Fibroblast of lung (primary cell): ENCODE data around the gene TMCC3. TPM values are rescaled to one million over a fixed set of nuclear protein-coding genes. Genes with fewer than 3 reads are reported as not detected.
A peak's percentile ranks its signal among the peaks of the same experiment; 100 is the strongest.

Experiments
- DNase-seq, 2 donors: peaks; one replicate each; pipeline versions ENCODE4 v3.0.0 to v3.0.0-alpha.2; 2010; ENCODE audit warnings: low read depth in 2 of 2
- H2AFZ ChIP-seq: 2 replicates; pipeline ENCODE4 v1.5.1; 2012; ENCODE audit warnings: low read length, control low read depth, inconsistent platforms
- H3K27ac ChIP-seq: 2 replicates; pipeline ENCODE4 v1.5.1; 2011; ENCODE audit warnings: low read length, control low read depth; ENCODE audit not compliant: insufficient read depth
- H3K27me3 ChIP-seq: 2 replicates; pipeline ENCODE4 v1.5.1; 2011; ENCODE audit warnings: mild to moderate bottlenecking, low read length; ENCODE audit not compliant: control insufficient read depth, insufficient read depth
- H3K36me3 ChIP-seq: 2 replicates; pipeline ENCODE4 v1.5.1; 2011; ENCODE audit warnings: low read length; ENCODE audit not compliant: control insufficient read depth, insufficient read depth
- H3K4me1 ChIP-seq: 2 replicates; pipeline ENCODE4 v1.5.1; 2011; ENCODE audit warnings: low read length; ENCODE audit not compliant: control insufficient read depth, insufficient read depth; ENCODE audit errors: extremely low read depth
- H3K4me2 ChIP-seq: 2 replicates; pipeline ENCODE4 v1.5.1; 2011; ENCODE audit warnings: low read length, control low read depth; ENCODE audit not compliant: insufficient read depth; ENCODE audit errors: extremely low read depth
- H3K4me3 ChIP-seq, 4 experiments: fragments of 200-600 bp in 1 of 4; sonication (generic) in 1 of 4; replicated peaks in 1 of 4; 2 replicates each; pipeline ENCODE4 v1.5.1; 2011 to 2016; ENCODE audit warnings: low read length in 4 of 4, low read depth in 3 of 4, mild to moderate bottlenecking in 3 of 4, control low read depth in 2 of 4, inconsistent platforms in 1 of 4, mixed read lengths in 1 of 4; ENCODE audit not compliant: insufficient read depth in 1 of 4; ENCODE audit errors: control extremely low read depth in 1 of 4
- H3K79me2 ChIP-seq: 2 replicates; pipeline ENCODE4 v1.5.1; 2012; ENCODE audit warnings: mild to moderate bottlenecking, low read length, inconsistent platforms; ENCODE audit not compliant: control insufficient read depth, insufficient read depth
- H3K9ac ChIP-seq: 2 replicates; pipeline ENCODE4 v1.5.1; 2011; ENCODE audit warnings: mild to moderate bottlenecking, low read length, control low read depth; ENCODE audit not compliant: insufficient read depth
- H3K9me3 ChIP-seq: 2 replicates; pipeline ENCODE4 v1.5.1; 2012; ENCODE audit warnings: low read depth, low read length; ENCODE audit not compliant: control insufficient read depth, insufficient read depth
- H4K20me1 ChIP-seq: 2 replicates; pipeline ENCODE4 v1.5.1; 2011; ENCODE audit warnings: low read length; ENCODE audit not compliant: control insufficient read depth, insufficient read depth; ENCODE audit errors: extremely low read depth
- CTCF ChIP-seq, 2 donors: IDR thresholded peaks in 1 of 2; conservative IDR thresholded peaks in 1 of 2; 1 replicate in 1 of 2; 2 replicates in 1 of 2; pipeline ENCODE4 v1.5.1; 2011 to 2012; ENCODE audit warnings: low read length in 2 of 2, control low read depth in 1 of 2, inconsistent platforms in 1 of 2, low read depth in 1 of 2, mild to moderate bottlenecking in 1 of 2
- EZH2 ChIP-seq: IDR thresholded peaks from 2 replicates; pipeline ENCODE4 v1.5.1; 2012; ENCODE audit warnings: low read length, control low read depth, mild to moderate bottlenecking; ENCODE audit errors: missing control alignments
- polyA plus RNA-seq, 2 donors: library from polyadenylated mRNA; depleted of rRNA in 1 of 2; stranded (reverse) in 1 of 2; unstranded in 1 of 2; fragments of >200 nt; gene quantifications; 2 replicates each; pipeline ENCODE4 v1.2.1, GENCODE V29; 2011 to 2012; ENCODE audit warnings: missing spikeins in 1 of 2
- total RNA-seq: library from RNA; depleted of rRNA; stranded (reverse); fragments of >200 nt; gene quantifications from 2 replicates; pipeline ENCODE4 v1.2.1, GENCODE V29; 2014

Gene TMCC3
- total and polyA plus RNA-seq, 2 donors (not counting 1 experiment from before 2014, with no cell fraction given), result 0.22 to 0.33 TPM

- H3K9me3 ChIP-seq, result no peaks in the 10 kb centered on the region
- H3K27ac ChIP-seq, result no peak overlapping the region
- no peak overlapping the region for H2AFZ ChIP-seq
- no peak overlapping the region for H3K4me2 ChIP-seq
- no peak overlapping the region for H3K9ac ChIP-seq
- no peaks in the 10 kb centered on the region for H3K27me3 ChIP-seq
- no peak for DNase-seq
- H4K20me1 ChIP-seq, result no peaks in the 10 kb centered on the region
- H3K36me3 ChIP-seq, result no peaks in the 10 kb centered on the region
- TF ChIP-seq EZH2, result no peak
- TF ChIP-seq CTCF (conservative IDR thresholded peaks at IDR 0.05 in 1 of 2, IDR thresholded peaks at IDR 0.05 in 1 of 2; ENCODE audit: low read depth in 1 of 2, low read length in 2 of 2), result no peak
- no peak overlapping the region for H3K4me3 ChIP-seq
- no peaks in the 10 kb centered on the region for H3K79me2 ChIP-seq
- no peaks in the 10 kb centered on the region for H3K4me1 ChIP-seq
Measured at GRCh38 chr12:94599189-94599588, 51.2 kb downstream of the TMCC3 start.

GRCh38 chr12:94597268-94597667 lies 53.1 kb downstream of the TMCC3 start:
- Histone ChIP-seq H3K27ac (no peak overlapping the region), H2AFZ (no peak overlapping the region), H3K27me3 (no peaks in the 10 kb centered on the region), H4K20me1 (no peaks in the 10 kb centered on the region), H3K4me2 (no peak overlapping the region), H3K4me3 (no peak overlapping the region), H3K9ac (no peak overlapping the region), H3K79me2 (no peaks in the 10 kb centered on the region), H3K4me1 (no peaks in the 10 kb centered on the region), H3K36me3 (no peaks in the 10 kb centered on the region), H3K9me3 (no peaks in the 10 kb centered on the region)
- DNase-seq, result no peak
- no peak for TF ChIP-seq EZH2
- TF ChIP-seq CTCF (conservative IDR thresholded peaks at IDR 0.05 in 1 of 2, IDR thresholded peaks at IDR 0.05 in 1 of 2; ENCODE audit: low read depth in 1 of 2, low read length in 2 of 2), result no peak

GRCh38 chr12:94596596-94596995 lies 53.8 kb downstream of the TMCC3 start:
- TF ChIP-seq CTCF (conservative IDR thresholded peaks at IDR 0.05 in 1 of 2, IDR thresholded peaks at IDR 0.05 in 1 of 2; ENCODE audit: low read depth in 1 of 2, low read length in 2 of 2) (no peak), EZH2 (no peak)
- Histone ChIP-seq H3K4me1 (no peaks in the 10 kb centered on the region), H3K9ac (no peak overlapping the region), H3K4me3 (no peak overlapping the region), H3K4me2 (no peak overlapping the region), H3K27ac (no peak overlapping the region), H3K36me3 (no peaks in the 10 kb centered on the region), H4K20me1 (no peaks in the 10 kb centered on the region), H2AFZ (no peak overlapping the region), H3K9me3 (no peaks in the 10 kb centered on the region), H3K79me2 (no peaks in the 10 kb centered on the region), H3K27me3 (no peaks in the 10 kb centered on the region)
- DNase-seq, result peak; percentile 21 to 47
